HG03354 (cell line): ENCODE results near the gene MEGF11.

ENCODE experiments used
- ATAC-seq: cut with Tn5 transposase; IDR thresholded peaks from one replicate; pipeline ENCODE4 v1.9.1; 2021; ENCODE audit warnings: mild to moderate bottlenecking; ENCODE audit not compliant: unreplicated experiment, poor library complexity, severe bottlenecking

The MEGF11 gene

DNA sequence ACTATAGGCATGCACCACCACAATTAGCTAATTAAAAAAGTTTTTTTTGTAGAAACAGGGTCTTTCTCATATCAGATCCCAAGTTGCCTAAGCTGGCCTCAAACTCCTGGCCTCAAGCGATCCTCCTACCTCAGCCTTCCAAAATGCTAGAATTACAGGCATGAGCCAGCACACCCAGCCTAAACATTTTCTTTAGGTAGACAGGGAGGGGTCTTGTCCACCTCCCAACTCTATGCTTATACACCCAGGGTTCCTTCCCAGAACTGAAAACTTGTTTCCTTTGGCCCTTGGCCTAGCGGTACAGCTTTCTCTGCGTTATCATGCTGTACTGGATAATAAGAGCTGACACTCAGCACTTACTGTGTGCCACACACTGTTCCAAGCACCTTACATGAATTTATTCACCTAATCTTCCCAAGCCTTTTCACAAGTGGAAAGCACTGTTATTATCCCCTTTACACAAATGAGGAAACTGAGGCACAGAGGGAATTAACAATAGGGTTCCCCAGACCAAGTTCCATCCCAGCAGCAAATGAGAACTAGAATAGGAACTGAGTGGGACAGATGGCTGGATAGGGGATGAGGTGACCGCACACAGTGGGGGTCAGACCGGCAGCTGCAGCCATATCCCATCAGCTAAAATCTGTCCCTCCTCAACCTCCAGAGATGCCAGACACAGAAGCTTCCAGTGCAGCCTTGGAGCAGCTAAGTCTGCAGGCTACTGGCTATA is 150.8 kb downstream of the MEGF11 start:
- ATAC-seq: no peak

DNA sequence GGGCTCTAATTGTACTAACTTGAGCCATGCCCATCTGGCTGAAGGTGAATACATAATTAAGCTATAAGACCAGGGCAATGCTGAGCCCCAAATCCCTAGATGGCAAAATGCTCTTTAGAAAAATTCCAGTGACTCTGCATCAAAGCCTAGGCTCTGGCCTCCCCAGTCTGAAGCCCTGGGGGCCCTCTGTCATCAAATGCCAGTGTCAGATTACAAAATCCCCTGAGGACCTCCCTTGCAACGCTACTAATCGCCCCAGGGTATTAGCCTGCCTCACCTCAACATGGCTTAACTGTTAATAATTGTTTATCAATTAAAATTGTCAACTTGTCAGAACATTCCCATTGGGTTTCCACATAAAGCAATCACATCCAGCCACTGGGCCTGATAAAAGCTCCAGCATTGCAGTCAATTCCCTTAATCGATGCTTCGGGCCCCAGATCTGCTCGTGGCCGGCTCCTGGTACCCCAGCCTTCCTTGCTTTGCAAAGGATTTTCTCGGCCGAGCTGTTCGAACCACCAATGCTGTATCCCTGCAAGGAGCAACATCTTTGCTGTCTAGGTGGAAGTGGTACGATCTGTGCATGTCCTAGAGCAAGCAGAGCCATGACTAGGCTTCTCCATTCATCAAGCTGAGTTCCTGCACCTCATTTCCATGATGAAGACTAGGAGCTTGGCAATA is 151.7 kb downstream of the MEGF11 start:
- no peak for ATAC-seq

GRCh38 chr15:66100761-66101160 is 152.8 kb downstream of the MEGF11 start:
- no peak for ATAC-seq

- ATAC-seq: no peak
Measured at GRCh38 chr15:66099950-66100671, 153.4 kb downstream of the MEGF11 start.

- ATAC-seq: no peak
Measured at GRCh38 chr15:66098022-66098363, 155.6 kb downstream of the MEGF11 start.

DNA sequence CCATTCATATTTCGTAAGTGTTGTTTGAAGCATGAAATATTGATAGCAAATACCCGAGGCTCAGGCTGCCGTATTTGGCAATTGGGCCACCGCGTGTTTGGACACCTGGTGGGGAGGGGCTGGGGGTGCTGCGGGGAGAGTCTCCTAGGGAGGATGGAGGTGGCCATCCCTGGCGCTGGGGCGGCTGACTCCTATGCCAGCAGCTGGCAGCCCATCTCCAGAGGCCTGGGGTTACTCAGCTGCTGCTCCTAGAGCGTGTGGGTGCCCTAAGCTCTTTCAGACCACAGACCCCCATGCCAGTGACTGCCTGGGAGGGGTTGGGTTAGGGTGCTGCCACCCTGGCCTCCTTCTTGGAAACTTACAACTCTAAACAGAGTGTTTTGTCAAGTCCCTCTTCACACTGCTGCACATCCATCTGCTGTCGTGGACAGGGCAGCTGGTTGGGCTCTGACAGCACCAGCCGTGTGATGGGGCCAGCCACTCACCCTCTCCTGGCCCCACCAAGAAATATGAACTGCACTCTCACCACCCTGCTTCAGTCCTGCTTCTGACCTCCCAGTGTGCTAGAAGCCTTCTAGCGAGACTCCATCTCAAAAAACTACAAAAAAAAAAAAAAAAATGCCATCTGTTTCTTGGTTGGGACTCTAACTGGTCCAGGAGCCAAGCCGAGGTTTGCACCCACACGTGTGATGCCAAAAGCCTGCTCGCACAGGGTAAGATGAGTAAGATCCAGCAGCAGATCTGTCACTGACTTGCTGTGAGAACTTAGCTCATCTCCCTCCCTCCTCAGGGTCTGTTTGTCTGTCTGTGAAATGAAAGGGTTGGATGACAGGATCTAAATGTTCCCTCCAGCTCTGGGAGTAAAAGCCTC is 156.2 kb downstream of the MEGF11 start:
- ATAC-seq: no peak

DNA sequence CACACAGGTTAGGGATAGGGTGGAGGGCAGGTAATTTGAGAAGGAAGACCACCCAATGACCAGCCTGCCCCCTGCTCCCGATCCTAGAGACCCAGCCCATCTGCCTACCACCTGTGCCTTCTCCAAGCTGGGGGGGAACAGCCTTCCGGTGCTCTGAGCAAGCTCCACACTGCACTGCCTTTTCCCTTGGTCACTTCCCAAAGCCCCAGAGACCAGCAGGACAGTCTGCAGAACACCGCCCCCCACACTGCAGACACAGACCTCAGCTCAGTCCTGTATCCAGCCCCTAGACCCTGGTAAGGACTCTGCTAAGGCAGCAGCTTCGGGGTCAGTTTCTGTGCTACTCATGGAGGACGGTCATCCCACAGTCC is 156.9 kb downstream of the MEGF11 start:
- no peak for ATAC-seq

- ATAC-seq: no peak
Measured at GRCh38 chr15:66095871-66096687, 157.5 kb downstream of the MEGF11 start.

GRCh38 chr15:66094331-66094730 is 159.2 kb downstream of the MEGF11 start:
- no peak for ATAC-seq

GRCh38 chr15:66092053-66093016 is 161.2 kb downstream of the MEGF11 start:
- no peak for ATAC-seq

DNA sequence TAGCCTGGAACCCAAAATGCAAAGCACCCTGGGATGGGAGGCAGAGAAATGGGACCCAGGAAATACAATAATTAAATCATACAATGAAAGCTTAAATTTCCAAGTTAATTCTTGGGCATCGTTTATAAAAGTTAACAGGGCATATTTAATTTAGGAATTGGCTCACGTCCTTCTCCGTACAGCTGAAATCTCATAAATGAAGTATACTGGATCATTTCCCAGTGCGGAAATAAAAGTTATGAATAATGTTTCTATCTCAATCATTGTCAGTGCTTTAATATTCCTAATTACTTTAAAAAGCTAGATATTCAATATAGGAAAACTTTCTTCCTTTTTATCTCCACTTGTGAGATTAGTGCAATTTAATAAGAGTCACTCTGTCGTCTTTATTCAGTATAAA is 164.0 kb downstream of the MEGF11 start:
- no peak for ATAC-seq

DNA sequence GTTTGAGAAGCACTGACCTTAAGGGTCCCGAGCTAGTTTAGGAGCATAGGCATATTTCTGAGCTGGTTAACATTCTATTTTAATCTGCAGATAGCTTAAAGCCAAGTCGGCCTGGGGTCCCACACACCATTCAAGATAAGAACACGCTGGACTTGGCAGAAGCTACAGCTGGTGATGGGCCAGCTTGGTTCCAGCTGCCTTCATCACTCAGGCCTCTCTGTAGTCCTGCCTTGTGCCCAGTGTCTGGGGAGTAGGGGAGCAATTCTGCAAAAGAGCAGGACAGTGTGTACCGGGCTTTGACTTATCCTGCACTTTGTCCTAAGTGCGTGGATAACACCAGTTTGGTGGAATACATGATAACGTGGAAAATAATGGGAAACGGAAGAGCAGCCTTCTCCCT is 164.5 kb downstream of the MEGF11 start:
- no peak for ATAC-seq

GRCh38 chr15:66085128-66085527 is 168.4 kb downstream of the MEGF11 start:
- no peak for ATAC-seq

DNA sequence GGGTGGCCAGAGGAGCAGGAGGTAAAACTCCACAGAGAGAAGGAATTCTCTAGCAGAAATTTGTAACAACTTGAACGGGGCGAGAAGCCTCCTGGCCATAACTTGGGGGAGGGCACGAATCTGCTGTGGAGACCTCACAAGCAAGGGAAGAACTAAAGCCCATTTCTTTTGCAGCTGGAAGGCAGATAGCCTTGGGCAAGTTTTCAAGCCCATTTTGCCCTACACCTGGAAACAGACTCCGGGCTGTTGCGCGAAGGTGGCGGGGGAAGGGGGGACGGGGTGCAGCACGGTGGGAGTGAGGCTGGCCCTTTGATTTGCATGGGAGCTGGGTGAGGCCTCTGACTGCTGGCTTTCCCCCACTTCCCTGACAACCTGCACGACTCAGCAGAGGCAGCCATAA is 168.8 kb downstream of the MEGF11 start:
- ATAC-seq: no peak

DNA sequence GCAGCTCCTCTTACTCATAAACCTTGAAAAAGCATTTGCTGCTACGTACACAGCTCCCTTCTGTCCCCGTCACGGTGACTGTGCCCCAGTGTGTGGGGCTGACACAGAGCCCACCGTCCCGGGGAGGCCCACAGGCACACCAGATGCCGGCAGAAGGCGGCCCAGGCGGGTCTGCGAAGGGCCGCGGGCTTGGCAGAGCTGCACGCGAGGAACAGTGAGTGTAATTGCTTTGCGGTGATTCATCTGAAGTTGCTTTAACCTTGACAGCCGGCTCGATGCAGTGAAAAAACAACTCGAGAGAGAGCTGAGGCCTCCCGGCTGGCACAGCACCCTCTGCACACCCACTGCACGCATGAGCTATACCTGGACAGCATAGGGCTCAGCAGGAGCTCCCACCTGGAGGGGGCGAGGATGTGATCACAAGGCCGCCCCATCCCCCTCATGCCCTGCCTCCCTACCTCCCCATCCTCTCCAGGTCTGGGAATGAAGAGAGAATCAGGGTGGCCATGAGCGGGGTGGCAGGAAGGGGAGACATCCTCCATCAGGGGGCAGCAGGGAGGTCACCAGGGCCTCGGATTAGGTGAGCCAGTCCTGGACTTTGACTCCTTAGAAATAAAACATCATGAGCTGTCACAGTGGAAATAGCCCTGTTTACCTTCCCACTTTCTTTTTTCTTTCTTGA is 172.7 kb downstream of the MEGF11 start:
- ATAC-seq: no peak

GRCh38 chr15:66078929-66079275 is 174.6 kb downstream of the MEGF11 start:
- no peak for ATAC-seq

DNA sequence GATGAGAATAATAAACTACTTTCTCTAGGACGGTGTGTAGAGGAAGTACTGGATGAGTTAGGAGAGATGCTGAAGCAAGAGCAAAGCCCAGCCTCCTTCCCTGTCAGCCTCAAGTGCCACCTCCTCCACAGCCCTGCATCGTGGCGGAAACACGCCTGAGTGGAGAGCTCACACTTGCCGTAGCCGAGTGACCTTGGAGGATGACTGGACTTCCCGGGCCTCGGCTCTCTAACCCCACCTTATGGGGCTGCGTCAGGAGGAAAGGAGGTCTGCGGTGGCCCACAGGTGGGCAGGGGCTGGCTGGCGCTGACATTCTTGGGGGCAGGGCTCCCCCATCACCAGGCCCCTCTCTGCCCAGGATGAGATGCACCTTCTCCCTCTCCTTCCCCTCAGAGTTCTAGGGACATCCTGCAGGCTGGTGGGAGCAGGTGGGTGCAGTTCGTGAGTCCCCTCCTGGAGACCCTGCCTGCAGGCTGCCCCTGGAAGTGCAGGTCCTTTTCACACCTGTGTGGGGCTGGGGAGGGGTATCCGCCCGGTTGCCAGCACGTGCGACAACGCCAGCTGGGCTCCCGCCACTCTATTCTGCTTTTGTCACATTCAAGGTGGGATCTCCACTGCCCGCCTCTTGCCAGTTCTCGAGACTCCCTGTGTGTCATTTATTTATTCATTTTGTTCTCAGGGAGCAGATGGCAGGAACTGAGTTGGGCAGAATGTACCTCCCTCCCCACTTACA is 175.2 kb downstream of the MEGF11 start:
- no peak for ATAC-seq
